ENCODE data around the gene TEAD1. TPM values are rescaled to one million over a fixed set of nuclear protein-coding genes. Genes with fewer than 3 reads are reported as not detected.

TEAD1 gene
- total RNA-seq, 4 donors from 2014 or later, result 46.1 to 175 (median 126) TPM

DNA sequence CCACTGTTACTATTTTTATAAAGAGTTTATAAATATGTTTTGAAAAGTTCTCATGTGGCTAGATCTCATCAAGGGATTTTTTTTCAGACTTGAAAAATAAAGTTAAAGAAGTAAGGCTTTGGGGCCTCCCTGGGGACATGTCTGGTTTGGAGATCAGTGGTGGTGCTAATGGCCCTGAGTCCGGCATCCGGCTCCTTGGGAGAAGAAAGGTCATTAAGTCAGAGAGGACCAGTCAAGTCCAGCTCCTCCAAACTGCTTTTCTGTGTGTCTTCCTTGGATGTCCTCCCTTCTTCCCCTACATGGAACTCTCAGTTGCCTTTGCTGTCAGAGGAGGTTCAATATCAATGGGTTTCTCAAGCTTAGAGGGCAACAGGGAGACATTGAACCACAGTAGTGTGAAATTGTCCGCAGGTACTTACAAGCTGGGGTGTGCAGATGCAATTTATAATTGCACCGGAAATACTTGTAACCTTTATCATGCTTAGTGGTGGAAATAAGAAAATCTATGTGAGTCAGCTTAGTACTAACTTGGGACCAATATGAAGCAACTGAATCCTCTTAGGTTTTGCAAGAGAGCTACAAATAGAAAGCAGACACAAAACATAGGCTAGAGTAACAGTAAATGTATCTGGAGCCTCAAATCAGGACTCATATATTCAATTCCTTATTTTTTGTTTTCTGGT lies 144.3 kb downstream of the TEAD1 start:
- intact Hi-C loops (cut with DNase I; ENCODE audit: low total_unique reads) (loop anchor here (2.0 to 10.0 kb wide), 2 partner anchors 142 to 214 kb away; no protein-coding TSS in a partner anchor), in situ Hi-C loops (cut with MboI; ENCODE audit: low sequenced_read_pairs in 4 of 4) (loop anchor here in 3 of 4 donors (10.0 to 25.0 kb wide), 2 partner anchors 131 to 144 kb away; partner anchors contain the start of gene TEAD1 (in 1 of the 3))
- TF ChIP-seq CTCF (IDR thresholded peaks at IDR 0.05 in 4 of 5, conservative IDR thresholded peaks at IDR 0.05 in 1 of 5), result no peak
- no peaks in the 10 kb centered on the region for H3K9me3 ChIP-seq
- peaks cover 69 to 84% of the 10 kb centered on the region in 2 donors for H3K4me1 ChIP-seq
- H3K27ac ChIP-seq, result peak overlapping the region; percentile 83 to 91 (median 87)
- no peaks in the 10 kb centered on the region for H3K27me3 ChIP-seq
- DNase-seq (no peak), ATAC-seq (peak; percentile 88 to 90)
- H3K36me3 ChIP-seq, result no peaks in the 10 kb centered on the region
- no peak overlapping the region for H3K4me3 ChIP-seq

GRCh38 chr11:12822392-12823022 lies 148.3 kb downstream of the TEAD1 start:
- in situ Hi-C loops (cut with MboI; ENCODE audit: low sequenced_read_pairs in 4 of 4) (loop anchor here in 2 of 4 donors (25.0 kb wide), 1 partner anchor 135 kb away; no protein-coding TSS in a partner anchor), intact Hi-C loops (cut with DNase I; ENCODE audit: low total_unique reads) (no loop called here)
- H3K27me3 ChIP-seq, result no peaks in the 10 kb centered on the region
- H3K4me1 ChIP-seq, result peaks cover 71 to 81% of the 10 kb centered on the region in 2 donors
- ATAC-seq, result no peak
- H3K4me3 ChIP-seq, result no peak overlapping the region
- H3K36me3 ChIP-seq, result no peaks in the 10 kb centered on the region
- no peaks in the 10 kb centered on the region for H3K9me3 ChIP-seq
- no peak for DNase-seq
- peak overlapping the region; percentile 29 to 82 (median 70) for H3K27ac ChIP-seq
- TF ChIP-seq CTCF (IDR thresholded peaks at IDR 0.05 in 4 of 5, conservative IDR thresholded peaks at IDR 0.05 in 1 of 5) (no peak), POLR2A (IDR thresholded peaks at IDR 0.05) (no peak)

- no peak for DNase-seq
- peaks cover 71 to 83% of the 10 kb centered on the region in 2 donors for H3K4me1 ChIP-seq
- ATAC-seq, result peak; percentile 44 to 72
- no peaks in the 10 kb centered on the region for H3K9me3 ChIP-seq
- H3K27ac ChIP-seq, result peak overlapping the region; percentile 69 to 82 (median 74)
- H3K36me3 ChIP-seq, result no peaks in the 10 kb centered on the region
- intact Hi-C loops (cut with DNase I; ENCODE audit: low total_unique reads) (no loop called here), in situ Hi-C loops (cut with MboI; ENCODE audit: low sequenced_read_pairs in 4 of 4) (loop anchor here in 2 of 4 donors (25.0 kb wide), 1 partner anchor 137 kb away; no protein-coding TSS in a partner anchor)
- no peaks in the 10 kb centered on the region for H3K27me3 ChIP-seq
- TF ChIP-seq CTCF (IDR thresholded peaks at IDR 0.05 in 4 of 5, conservative IDR thresholded peaks at IDR 0.05 in 1 of 5) (no peak), POLR2A (IDR thresholded peaks at IDR 0.05) (no peak)
- H3K4me3 ChIP-seq, result no peak overlapping the region
These were observed 150.2 kb downstream of the TEAD1 start for GRCh38 chr11:12824281-12825041.

- Histone ChIP-seq H3K4me3 (no peak overlapping the region), H3K27me3 (no peaks in the 10 kb centered on the region), H3K36me3 (no peaks in the 10 kb centered on the region), H3K27ac (peak overlapping the region in 3 of 4 donors; percentile 5 to 79 (median 71)), H3K4me1 (peaks cover 77 to 85% of the 10 kb centered on the region in 2 donors), H3K9me3 (no peaks in the 10 kb centered on the region)
- TF ChIP-seq CTCF (IDR thresholded peaks at IDR 0.05 in 4 of 5, conservative IDR thresholded peaks at IDR 0.05 in 1 of 5) (no peak), POLR2A (IDR thresholded peaks at IDR 0.05) (no peak)
- intact Hi-C loops (cut with DNase I; ENCODE audit: low total_unique reads), result no loop called here
- in situ Hi-C loops (cut with MboI; ENCODE audit: low sequenced_read_pairs in 4 of 4), result no loop called here
- no peak for DNase-seq
- ATAC-seq, result no peak
These were observed 152.2 kb downstream of the TEAD1 start for GRCh38 chr11:12826441-12826840.

All from gastrocnemius medialis (tissue), 4 donors.